K562 (cell line): ENCODE results near the gene ACO2. TPM values are rescaled to one million over a fixed set of nuclear protein-coding genes. Genes with fewer than 3 reads are reported as not detected.

Experiments
- ASH1L ChIP-seq: fragments of 450-650 bp; IDR thresholded peaks from 2 replicates; pipeline ENCODE4 v1.6.1; 2018; ENCODE audit warnings: borderline replicate concordance, mild to moderate bottlenecking, low read depth; ENCODE audit not compliant: partially characterized antibody
- NFIC ChIP-seq: fragments of 450-650 bp; IDR thresholded peaks from 2 replicates; pipeline ENCODE4 v1.6.1; 2017; ENCODE audit warnings: mild to moderate bottlenecking, inconsistent platforms
- NRF1 ChIP-seq, 2 experiments: fragments of 450-650 bp; IDR thresholded peaks in 1 of 2; conservative IDR thresholded peaks in 1 of 2; 2 replicates each; pipeline ENCODE4 v1.6.1; 2014; ENCODE audit warnings: mild to moderate bottlenecking in 2 of 2
- SNIP1 ChIP-seq: fragments of 450-650 bp; IDR thresholded peaks from 2 replicates; pipeline ENCODE4 v1.7.1; 2017; ENCODE audit warnings: low read depth, mild to moderate bottlenecking
- SREBF2 ChIP-seq: sonication (generic); formaldehyde crosslinking; IDR thresholded peaks from 2 replicates; pipeline ENCODE4 v1.4.0; 2020; ENCODE audit warnings: mild to moderate bottlenecking, missing genetic modification reagents
- U2AF2 ChIP-seq: fragments of 200-400 bp; formaldehyde crosslinking; optimal IDR thresholded peaks from 2 replicates; pipeline ENCODE3; 2017; ENCODE audit warnings: low read depth, mild to moderate bottlenecking, low read length
- ZNF253 ChIP-seq: fragments of 250-450 bp; sonication (Bioruptor Pico); conservative IDR thresholded peaks from 2 replicates; pipeline ENCODE4 v1.6.1; 2021; ENCODE audit warnings: mild to moderate bottlenecking
- ZNF324 ChIP-seq: fragments of 250-450 bp; sonication (Bioruptor Pico); IDR thresholded peaks from 2 replicates; pipeline ENCODE4 v1.4.0; 2020; ENCODE audit warnings: mild to moderate bottlenecking
- ZNF668 ChIP-seq: fragments of 250-450 bp; sonication (Bioruptor Pico); IDR thresholded peaks from 2 replicates; pipeline ENCODE4 v1.8.0; 2022; ENCODE audit warnings: mild to moderate bottlenecking, inconsistent platforms
- ZNF780A ChIP-seq: fragments of 250-450 bp; sonication (Bioruptor Pico); IDR thresholded peaks from 2 replicates; pipeline ENCODE4 v1.5.0; 2021; ENCODE audit warnings: mild to moderate bottlenecking
- ZNF79 ChIP-seq: fragments of 250-450 bp; sonication (Bioruptor Pico); IDR thresholded peaks from 2 replicates; pipeline ENCODE4 v1.4.0; 2020; ENCODE audit warnings: low read depth, mild to moderate bottlenecking, moderate library complexity
- polyA plus RNA-seq, 8 experiments: library from polyadenylated mRNA; depleted of rRNA in 4 of 8; stranded (reverse) in 5 of 8; unstranded in 3 of 8; fragments of >200 nt; fragmentation: Nextera tagmentation in 2 of 8; fragmentation: Illumina TruSeq in 1 of 8; extraction: Ambion mirVana in 2 of 8; extraction: Trizol in 1 of 8; gene quantifications; 2 replicates each; pipeline versions ENCODE4 v1.2.1 to v1.2.3, GENCODE V29; 2011 to 2014; ENCODE audit warnings: inconsistent platforms in 1 of 8, missing spikeins in 1 of 8
- total RNA-seq, 7 experiments: library from RNA; depleted of rRNA in 6 of 7; stranded (reverse); fragments of >200 nt in 6 of 7; fragmentation: Illumina TruSeq in 2 of 7; extraction: Trizol in 2 of 7; gene quantifications; 2 replicates each; pipeline versions ENCODE4 v1.2.1 to v1.2.3, GENCODE V29; 2011 to 2021; ENCODE audit warnings: low replicate concordance in 1 of 7
- TF ChIP-seq, protein P1 (sequence below), 2 experiments: fragments of 150-350 bp in 1 of 2; IDR thresholded peaks; 2 replicates each; pipeline ENCODE4 v1.6.1; 2012 to 2016; ENCODE audit warnings: low read depth in 2 of 2, low read length in 2 of 2, mild to moderate bottlenecking in 1 of 2, moderate library complexity in 1 of 2
- TF ChIP-seq, protein P2 (sequence below): sonication (generic); formaldehyde crosslinking; IDR thresholded peaks from 2 replicates; pipeline ENCODE4 v1.8.0; 2023; ENCODE audit warnings: mild to moderate bottlenecking, missing genetic modification reagents
- TF ChIP-seq, protein P3 (sequence below): sonication (generic); formaldehyde crosslinking; IDR thresholded peaks from 2 replicates; pipeline ENCODE4 v1.9.0; 2022; ENCODE audit warnings: mild to moderate bottlenecking, missing genetic modification reagents
- TF ChIP-seq, protein P4 (sequence below): fragments of 450-650 bp; IDR thresholded peaks from 2 replicates; pipeline ENCODE4 v1.6.1; 2017; ENCODE audit warnings: antibody characterized with exemption, mild to moderate bottlenecking
- TF ChIP-seq, protein P5 (sequence below), 2 experiments: fragments of 450-650 bp in 1 of 2; sonication (generic) in 1 of 2; formaldehyde crosslinking in 1 of 2; IDR thresholded peaks in 1 of 2; conservative IDR thresholded peaks in 1 of 2; 2 replicates each; pipeline versions ENCODE4 v1.6.1 to v1.8.1; 2016 to 2023; ENCODE audit warnings: mild to moderate bottlenecking in 2 of 2, moderate library complexity in 2 of 2, inconsistent platforms in 1 of 2, missing genetic modification reagents in 1 of 2

The ACO2 gene
- total and polyA plus RNA-seq, 9 of the 15 experiments (the other 6 are each of a cell fraction or from before 2014, with no cell fraction given), result 16.2 to 119 (median 43.2) TPM

DNA sequence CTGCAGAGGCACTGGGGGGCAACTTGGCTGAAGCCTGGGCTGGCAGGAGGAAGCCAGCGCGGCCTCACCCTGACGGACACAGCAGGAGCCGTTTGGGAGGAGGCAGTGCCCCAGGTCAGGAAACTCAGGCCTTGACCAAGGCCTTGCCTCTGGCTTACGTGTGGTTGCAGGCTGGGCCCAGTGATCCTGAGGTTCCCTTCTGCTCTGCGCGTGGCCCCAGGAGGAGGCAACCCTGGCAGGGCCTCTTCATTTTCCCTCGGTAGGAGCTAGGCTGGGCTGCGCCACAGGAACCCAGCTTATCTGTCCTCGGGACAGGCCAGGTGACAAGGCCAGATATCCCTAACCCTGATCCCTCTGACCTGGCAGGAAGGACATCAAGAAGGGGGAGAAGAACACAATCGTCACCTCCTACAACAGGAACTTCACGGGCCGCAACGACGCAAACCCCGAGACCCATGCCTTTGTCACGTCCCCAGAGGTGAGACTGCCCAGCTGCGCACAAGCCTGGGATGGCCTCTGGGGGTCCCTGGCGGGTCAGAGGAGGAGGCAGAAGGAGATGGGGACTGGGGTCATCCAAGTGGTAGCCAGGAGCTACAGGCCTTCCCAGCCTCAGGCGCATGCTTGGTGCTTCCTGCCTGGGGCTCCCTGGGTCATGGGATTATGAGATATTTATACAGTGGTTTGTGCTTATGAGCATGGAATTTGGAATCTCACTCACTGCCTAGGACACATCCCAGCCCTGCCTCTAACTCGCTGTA, 54.7 kb downstream of the ACO2 start (continued):
- TF ChIP-seq, protein P1, sequence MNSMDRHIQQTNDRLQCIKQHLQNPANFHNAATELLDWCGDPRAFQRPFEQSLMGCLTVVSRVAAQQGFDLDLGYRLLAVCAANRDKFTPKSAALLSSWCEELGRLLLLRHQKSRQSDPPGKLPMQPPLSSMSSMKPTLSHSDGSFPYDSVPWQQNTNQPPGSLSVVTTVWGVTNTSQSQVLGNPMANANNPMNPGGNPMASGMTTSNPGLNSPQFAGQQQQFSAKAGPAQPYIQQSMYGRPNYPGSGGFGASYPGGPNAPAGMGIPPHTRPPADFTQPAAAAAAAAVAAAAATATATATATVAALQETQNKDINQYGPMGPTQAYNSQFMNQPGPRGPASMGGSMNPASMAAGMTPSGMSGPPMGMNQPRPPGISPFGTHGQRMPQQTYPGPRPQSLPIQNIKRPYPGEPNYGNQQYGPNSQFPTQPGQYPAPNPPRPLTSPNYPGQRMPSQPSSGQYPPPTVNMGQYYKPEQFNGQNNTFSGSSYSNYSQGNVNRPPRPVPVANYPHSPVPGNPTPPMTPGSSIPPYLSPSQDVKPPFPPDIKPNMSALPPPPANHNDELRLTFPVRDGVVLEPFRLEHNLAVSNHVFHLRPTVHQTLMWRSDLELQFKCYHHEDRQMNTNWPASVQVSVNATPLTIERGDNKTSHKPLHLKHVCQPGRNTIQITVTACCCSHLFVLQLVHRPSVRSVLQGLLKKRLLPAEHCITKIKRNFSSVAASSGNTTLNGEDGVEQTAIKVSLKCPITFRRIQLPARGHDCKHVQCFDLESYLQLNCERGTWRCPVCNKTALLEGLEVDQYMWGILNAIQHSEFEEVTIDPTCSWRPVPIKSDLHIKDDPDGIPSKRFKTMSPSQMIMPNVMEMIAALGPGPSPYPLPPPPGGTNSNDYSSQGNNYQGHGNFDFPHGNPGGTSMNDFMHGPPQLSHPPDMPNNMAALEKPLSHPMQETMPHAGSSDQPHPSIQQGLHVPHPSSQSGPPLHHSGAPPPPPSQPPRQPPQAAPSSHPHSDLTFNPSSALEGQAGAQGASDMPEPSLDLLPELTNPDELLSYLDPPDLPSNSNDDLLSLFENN (IDR thresholded peaks at IDR 0.05; ENCODE audit: low read depth in 2 of 2, low read length in 2 of 2), result peak in 1 of 2 experiments; percentile 64; a peak in 2 of 4 replicates
- TF ChIP-seq U2AF2, result no peak
- TF ChIP-seq ZNF79 (CRISPR knock-in tag), result no peak
- TF ChIP-seq, protein P2, sequence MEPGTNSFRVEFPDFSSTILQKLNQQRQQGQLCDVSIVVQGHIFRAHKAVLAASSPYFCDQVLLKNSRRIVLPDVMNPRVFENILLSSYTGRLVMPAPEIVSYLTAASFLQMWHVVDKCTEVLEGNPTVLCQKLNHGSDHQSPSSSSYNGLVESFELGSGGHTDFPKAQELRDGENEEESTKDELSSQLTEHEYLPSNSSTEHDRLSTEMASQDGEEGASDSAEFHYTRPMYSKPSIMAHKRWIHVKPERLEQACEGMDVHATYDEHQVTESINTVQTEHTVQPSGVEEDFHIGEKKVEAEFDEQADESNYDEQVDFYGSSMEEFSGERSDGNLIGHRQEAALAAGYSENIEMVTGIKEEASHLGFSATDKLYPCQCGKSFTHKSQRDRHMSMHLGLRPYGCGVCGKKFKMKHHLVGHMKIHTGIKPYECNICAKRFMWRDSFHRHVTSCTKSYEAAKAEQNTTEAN (CRISPR knock-in tag), result no peak
- peak; percentile 44 for TF ChIP-seq NFIC
- TF ChIP-seq, protein P3, sequence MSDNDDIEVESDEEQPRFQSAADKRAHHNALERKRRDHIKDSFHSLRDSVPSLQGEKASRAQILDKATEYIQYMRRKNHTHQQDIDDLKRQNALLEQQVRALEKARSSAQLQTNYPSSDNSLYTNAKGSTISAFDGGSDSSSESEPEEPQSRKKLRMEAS (CRISPR knock-in tag), result peak; percentile 95
- no peak for TF ChIP-seq ZNF780A (CRISPR knock-in tag)
- TF ChIP-seq ZNF324 (CRISPR knock-in tag), result no peak
- no peak for TF ChIP-seq SREBF2
- peak; percentile 68 to 72 for TF ChIP-seq NRF1 (conservative IDR thresholded peaks at IDR 0.05 in 1 of 2, IDR thresholded peaks at IDR 0.05 in 1 of 2)
- TF ChIP-seq, protein P4, sequence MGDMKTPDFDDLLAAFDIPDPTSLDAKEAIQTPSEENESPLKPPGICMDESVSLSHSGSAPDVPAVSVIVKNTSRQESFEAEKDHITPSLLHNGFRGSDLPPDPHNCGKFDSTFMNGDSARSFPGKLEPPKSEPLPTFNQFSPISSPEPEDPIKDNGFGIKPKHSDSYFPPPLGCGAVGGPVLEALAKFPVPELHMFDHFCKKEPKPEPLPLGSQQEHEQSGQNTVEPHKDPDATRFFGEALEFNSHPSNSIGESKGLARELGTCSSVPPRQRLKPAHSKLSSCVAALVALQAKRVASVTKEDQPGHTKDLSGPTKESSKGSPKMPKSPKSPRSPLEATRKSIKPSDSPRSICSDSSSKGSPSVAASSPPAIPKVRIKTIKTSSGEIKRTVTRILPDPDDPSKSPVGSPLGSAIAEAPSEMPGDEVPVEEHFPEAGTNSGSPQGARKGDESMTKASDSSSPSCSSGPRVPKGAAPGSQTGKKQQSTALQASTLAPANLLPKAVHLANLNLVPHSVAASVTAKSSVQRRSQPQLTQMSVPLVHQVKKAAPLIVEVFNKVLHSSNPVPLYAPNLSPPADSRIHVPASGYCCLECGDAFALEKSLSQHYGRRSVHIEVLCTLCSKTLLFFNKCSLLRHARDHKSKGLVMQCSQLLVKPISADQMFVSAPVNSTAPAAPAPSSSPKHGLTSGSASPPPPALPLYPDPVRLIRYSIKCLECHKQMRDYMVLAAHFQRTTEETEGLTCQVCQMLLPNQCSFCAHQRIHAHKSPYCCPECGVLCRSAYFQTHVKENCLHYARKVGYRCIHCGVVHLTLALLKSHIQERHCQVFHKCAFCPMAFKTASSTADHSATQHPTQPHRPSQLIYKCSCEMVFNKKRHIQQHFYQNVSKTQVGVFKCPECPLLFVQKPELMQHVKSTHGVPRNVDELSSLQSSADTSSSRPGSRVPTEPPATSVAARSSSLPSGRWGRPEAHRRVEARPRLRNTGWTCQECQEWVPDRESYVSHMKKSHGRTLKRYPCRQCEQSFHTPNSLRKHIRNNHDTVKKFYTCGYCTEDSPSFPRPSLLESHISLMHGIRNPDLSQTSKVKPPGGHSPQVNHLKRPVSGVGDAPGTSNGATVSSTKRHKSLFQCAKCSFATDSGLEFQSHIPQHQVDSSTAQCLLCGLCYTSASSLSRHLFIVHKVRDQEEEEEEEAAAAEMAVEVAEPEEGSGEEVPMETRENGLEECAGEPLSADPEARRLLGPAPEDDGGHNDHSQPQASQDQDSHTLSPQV, result peak; percentile 96
- TF ChIP-seq SNIP1, result no peak
- TF ChIP-seq, protein P5, sequence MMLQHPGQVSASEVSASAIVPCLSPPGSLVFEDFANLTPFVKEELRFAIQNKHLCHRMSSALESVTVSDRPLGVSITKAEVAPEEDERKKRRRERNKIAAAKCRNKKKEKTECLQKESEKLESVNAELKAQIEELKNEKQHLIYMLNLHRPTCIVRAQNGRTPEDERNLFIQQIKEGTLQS (IDR thresholded peaks at IDR 0.05), result no peak
- TF ChIP-seq, protein P5 (CRISPR knock-in tag; conservative IDR thresholded peaks at IDR 0.05), result no peak
- TF ChIP-seq ASH1L, result no peak
- TF ChIP-seq ZNF253 (CRISPR knock-in tag), result no peak
- TF ChIP-seq ZNF668 (CRISPR knock-in tag), result 0 out of 2 replicates have a peak, but pooled peaks have one; percentile 52
